Effector memory CD4-positive, alpha-beta T cell (primary cell): ENCODE measurements around the gene MICU1.
"Not testable (repeated sequence)": the region's sequence is repeated elsewhere in the genome, so short reads cannot be mapped to it uniquely, and the experiment has no call there.

Experiments used
- DNase-seq, 3 donors: peaks; one replicate each; pipeline ENCODE4 v3.0.0-alpha.2; 2020
- H3K27ac ChIP-seq: 2 replicates; pipeline ENCODE4 v1.7.0; 2013; ENCODE audit warnings: mild to moderate bottlenecking, low read length, moderate library complexity; ENCODE audit not compliant: insufficient read depth, poor library complexity, severe bottlenecking
- H3K27me3 ChIP-seq: replicated peaks from 2 replicates; pipeline ENCODE4 v1.7.0; 2013; ENCODE audit warnings: mild to moderate bottlenecking, low read length; ENCODE audit not compliant: insufficient read depth, control insufficient read depth, poor library complexity, severe bottlenecking
- H3K36me3 ChIP-seq: 2 replicates; pipeline ENCODE4 v1.7.0; 2013; ENCODE audit warnings: mild to moderate bottlenecking, low read length, moderate library complexity; ENCODE audit not compliant: control insufficient read depth, insufficient read depth
- H3K4me1 ChIP-seq: 2 replicates; pipeline ENCODE4 v1.7.0; 2013; ENCODE audit warnings: low read length, mild to moderate bottlenecking; ENCODE audit not compliant: control insufficient read depth, insufficient read depth, poor library complexity, severe bottlenecking
- H3K4me3 ChIP-seq: 2 replicates; pipeline ENCODE4 v1.7.0; 2013; ENCODE audit warnings: low read length, low read depth, mild to moderate bottlenecking; ENCODE audit not compliant: insufficient read depth, poor library complexity, severe bottlenecking
- H3K9me3 ChIP-seq: 2 replicates; pipeline ENCODE4 v1.7.0; 2013; ENCODE audit warnings: mild to moderate bottlenecking, low read length, moderate library complexity; ENCODE audit not compliant: control insufficient read depth

The MICU1 gene

GRCh38 chr10:72543855-72544254, 82.0 kb downstream of the MICU1 start:
- DNase-seq, H3K27ac ChIP-seq: not testable (repeated sequence)

GRCh38 chr10:72542396-72542815, 83.5 kb downstream of the MICU1 start:
- Histone ChIP-seq H3K27ac (no peak overlapping the region), H3K27me3 (no peaks in the 10 kb centered on the region), H3K4me3 (no peak overlapping the region)

More at GRCh38 chr10:72543855-72544254, 82.0 kb downstream of the MICU1 start:
- H3K27me3 ChIP-seq, H3K4me3 ChIP-seq, H3K9me3 ChIP-seq, H3K4me1 ChIP-seq: not testable (repeated sequence)
- H3K36me3 ChIP-seq: peaks cover 18% of the 10 kb centered on the region

GRCh38 chr10:72541337-72541736, 84.5 kb downstream of the MICU1 start:
- no peaks in the 10 kb centered on the region for H3K4me1 ChIP-seq
- no peak for DNase-seq
- H3K27ac ChIP-seq: no peak overlapping the region
- H3K4me3 ChIP-seq: no peak overlapping the region
- no peaks in the 10 kb centered on the region for H3K27me3 ChIP-seq
- H3K9me3 ChIP-seq: no peaks in the 10 kb centered on the region
- peaks cover 15% of the 10 kb centered on the region for H3K36me3 ChIP-seq

More at GRCh38 chr10:72542396-72542815, 83.5 kb downstream of the MICU1 start:
- no peaks in the 10 kb centered on the region for H3K9me3 ChIP-seq
- H3K4me1 ChIP-seq: no peaks in the 10 kb centered on the region
- DNase-seq: no peak
- peaks cover 15% of the 10 kb centered on the region for H3K36me3 ChIP-seq

- no peaks in the 10 kb centered on the region for H3K27me3 ChIP-seq
- H3K9me3 ChIP-seq: no peaks in the 10 kb centered on the region
- H3K27ac ChIP-seq: no peak overlapping the region
- H3K4me1 ChIP-seq: no peaks in the 10 kb centered on the region
- H3K36me3 ChIP-seq: peaks cover 15% of the 10 kb centered on the region
- H3K4me3 ChIP-seq: no peak overlapping the region
- no peak for DNase-seq
These were observed 85.6 kb downstream of the MICU1 start for GRCh38 chr10:72540193-72540807.

DNA sequence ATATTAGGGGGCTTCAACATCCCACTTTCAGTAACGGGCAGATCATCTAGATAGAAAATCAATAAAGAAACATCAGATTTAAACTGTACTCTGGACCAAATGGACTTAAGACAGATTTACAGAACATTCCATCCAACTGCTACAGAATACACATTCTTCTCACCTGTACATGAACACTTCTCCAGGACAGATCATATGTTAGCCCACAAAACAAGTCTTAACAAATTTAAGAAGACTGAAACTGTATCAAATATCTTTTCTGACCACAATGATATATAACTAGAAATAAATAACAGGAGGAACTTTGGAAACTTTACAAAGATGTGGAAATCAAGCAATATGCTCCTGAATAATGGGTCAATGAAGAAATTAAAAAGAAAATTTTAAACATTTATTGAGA, 86.7 kb downstream of the MICU1 start:
- Histone ChIP-seq H3K27me3 (no peaks in the 10 kb centered on the region), H3K4me3 (no peak overlapping the region), H3K9me3 (no peaks in the 10 kb centered on the region), H3K4me1 (no peaks in the 10 kb centered on the region), H3K36me3 (peaks cover 15% of the 10 kb centered on the region), H3K27ac (no peak overlapping the region)
- DNase-seq: no peak

DNA sequence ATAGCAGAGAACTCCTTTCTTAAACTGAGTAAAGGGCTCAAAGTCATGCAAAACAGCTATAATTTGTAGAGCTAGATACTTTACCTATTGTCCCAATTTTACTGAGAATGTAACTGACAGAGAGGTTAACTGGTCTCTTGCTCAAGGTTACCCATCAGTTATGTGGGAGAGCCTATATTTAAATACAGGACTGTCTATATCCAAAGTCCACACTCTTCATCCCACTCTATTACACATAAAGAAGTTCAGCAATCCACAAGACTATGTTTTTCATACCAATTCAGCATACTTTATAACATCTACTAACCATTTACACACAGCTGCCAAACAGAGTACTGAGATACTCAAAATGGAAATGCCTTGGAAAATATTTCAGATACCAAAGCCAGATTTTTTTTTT, 100.2 kb downstream of the MICU1 start:
- peaks cover 3% of the 10 kb centered on the region for H3K36me3 ChIP-seq
- DNase-seq: no peak
- no peak overlapping the region for H3K4me3 ChIP-seq
- no peak overlapping the region for H3K27ac ChIP-seq
- no peaks in the 10 kb centered on the region for H3K4me1 ChIP-seq
- no peaks in the 10 kb centered on the region for H3K9me3 ChIP-seq
- H3K27me3 ChIP-seq: no peaks in the 10 kb centered on the region

DNA sequence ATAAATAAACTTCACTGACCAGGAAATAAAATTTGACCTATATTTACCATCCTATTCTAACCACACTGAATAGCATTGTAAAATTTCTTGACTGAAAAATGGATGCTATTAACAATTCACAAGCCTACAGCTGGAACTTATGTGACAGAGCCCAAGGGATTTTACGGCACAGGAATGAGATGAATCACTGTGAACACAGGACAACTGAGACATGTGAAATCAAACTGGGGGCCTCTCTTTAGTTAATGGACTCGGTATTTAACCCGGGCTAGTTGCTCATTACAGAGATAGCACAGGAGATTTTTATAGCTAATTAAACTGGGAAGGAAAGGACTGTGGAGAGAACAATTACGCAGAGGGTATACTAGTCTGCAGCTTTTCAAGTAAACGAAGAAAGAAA, 100.6 kb downstream of the MICU1 start:
- no peak overlapping the region for H3K4me3 ChIP-seq
- no peaks in the 10 kb centered on the region for H3K27me3 ChIP-seq
- no peak for DNase-seq
- no peak overlapping the region for H3K27ac ChIP-seq
- no peaks in the 10 kb centered on the region for H3K4me1 ChIP-seq
- no peaks in the 10 kb centered on the region for H3K9me3 ChIP-seq
- peaks cover 3% of the 10 kb centered on the region for H3K36me3 ChIP-seq

DNA sequence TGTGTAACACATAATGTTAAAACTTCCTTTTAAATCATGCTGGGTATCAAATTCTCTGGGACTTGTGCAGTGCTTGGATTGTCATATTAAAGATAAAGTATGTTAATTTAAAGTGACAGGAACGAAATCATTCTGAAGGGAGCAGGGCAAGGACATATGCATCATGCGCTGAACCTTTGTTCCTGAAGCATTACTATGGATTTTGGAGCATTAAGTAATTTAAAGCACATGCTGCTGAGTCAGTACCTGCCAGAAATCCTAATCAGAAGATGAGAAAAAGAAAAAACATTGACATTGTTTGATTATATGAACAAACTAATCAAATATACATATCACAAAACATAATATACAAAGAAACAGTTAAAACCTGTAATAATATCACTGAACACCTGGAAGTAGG, 101.4 kb downstream of the MICU1 start:
- Histone ChIP-seq H3K36me3 (peaks cover 3% of the 10 kb centered on the region), H3K4me1 (no peaks in the 10 kb centered on the region), H3K4me3 (no peak overlapping the region), H3K27me3 (no peaks in the 10 kb centered on the region), H3K9me3 (no peaks in the 10 kb centered on the region), H3K27ac (no peak overlapping the region)
- no peak for DNase-seq

- no peaks in the 10 kb centered on the region for H3K4me1 ChIP-seq
- H3K9me3 ChIP-seq: no peaks in the 10 kb centered on the region
- no peak for DNase-seq
- H3K27ac ChIP-seq: no peak overlapping the region
- no peak overlapping the region for H3K4me3 ChIP-seq
- H3K36me3 ChIP-seq: peaks cover 2% of the 10 kb centered on the region
- no peaks in the 10 kb centered on the region for H3K27me3 ChIP-seq
These were observed 101.9 kb downstream of the MICU1 start for GRCh38 chr10:72523932-72524396.

- no peak overlapping the region for H3K4me3 ChIP-seq
- no peaks in the 10 kb centered on the region for H3K9me3 ChIP-seq
- H3K4me1 ChIP-seq: no peaks in the 10 kb centered on the region
- no peaks in the 10 kb centered on the region for H3K27me3 ChIP-seq
- H3K36me3 ChIP-seq: no peaks in the 10 kb centered on the region
- H3K27ac ChIP-seq: no peak overlapping the region
- DNase-seq: no peak
These were observed 102.8 kb downstream of the MICU1 start for GRCh38 chr10:72523062-72523461.
